ENCODE results near the gene BCL2L14.

Gene BCL2L14

GRCh38 chr12:12048266-12048665 is 22.5 kb upstream of the BCL2L14 start:
- no peak for DNase-seq
- intact Hi-C loops (cut with DNase I) = no loop called here

GRCh38 chr12:12048714-12049113 is 22.0 kb upstream of the BCL2L14 start:
- DNase-seq = peak in 24 of 42 donors; percentile 10 to 72 (median 37)
- intact Hi-C loops (cut with DNase I) = no loop called here

DNA sequence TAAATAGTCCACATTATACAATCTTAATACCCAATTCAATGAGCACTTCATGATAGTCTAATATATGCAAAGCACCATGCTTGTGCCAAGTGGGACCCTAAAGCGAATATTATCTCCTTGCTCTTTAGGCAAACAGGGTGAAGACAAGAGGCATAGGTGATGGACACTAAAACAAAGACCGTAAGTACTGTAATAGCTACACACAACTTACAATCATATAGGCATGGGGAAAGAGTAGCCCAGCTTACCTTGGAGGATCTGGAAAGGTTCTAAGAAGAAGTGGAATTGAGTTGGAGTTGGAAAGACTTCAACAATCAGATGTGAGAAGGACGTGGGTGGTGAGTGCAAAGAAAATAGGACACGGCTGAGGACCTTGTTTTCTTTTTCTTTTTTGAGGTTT is 19.1 kb upstream of the BCL2L14 start:
- DNase-seq = no peak
- intact Hi-C loops (cut with DNase I) = no loop called here

GRCh38 chr12:12054993-12055392 is 15.7 kb upstream of the BCL2L14 start:
- intact Hi-C loops (cut with DNase I) = no loop called here
- DNase-seq = no peak

DNA sequence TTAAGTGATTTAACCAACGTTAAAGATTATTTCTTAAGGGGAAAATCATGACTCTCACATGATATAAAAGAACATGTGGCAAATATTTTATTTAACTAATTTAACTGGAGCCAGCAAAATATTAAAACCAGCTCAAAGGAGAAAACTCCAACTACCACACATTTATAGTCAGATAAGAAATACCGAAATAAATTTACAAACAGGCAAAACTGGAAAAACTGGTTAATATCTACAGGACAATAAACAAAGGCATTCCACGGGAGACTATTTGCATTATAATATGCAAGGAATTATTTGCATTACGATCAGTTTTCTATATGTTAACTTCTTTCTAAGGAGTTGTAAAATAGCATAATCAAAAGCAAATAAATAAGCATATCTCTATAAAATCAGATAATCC is 13.8 kb upstream of the BCL2L14 start:
- no peak for DNase-seq
- intact Hi-C loops (cut with DNase I) = no loop called here

DNA sequence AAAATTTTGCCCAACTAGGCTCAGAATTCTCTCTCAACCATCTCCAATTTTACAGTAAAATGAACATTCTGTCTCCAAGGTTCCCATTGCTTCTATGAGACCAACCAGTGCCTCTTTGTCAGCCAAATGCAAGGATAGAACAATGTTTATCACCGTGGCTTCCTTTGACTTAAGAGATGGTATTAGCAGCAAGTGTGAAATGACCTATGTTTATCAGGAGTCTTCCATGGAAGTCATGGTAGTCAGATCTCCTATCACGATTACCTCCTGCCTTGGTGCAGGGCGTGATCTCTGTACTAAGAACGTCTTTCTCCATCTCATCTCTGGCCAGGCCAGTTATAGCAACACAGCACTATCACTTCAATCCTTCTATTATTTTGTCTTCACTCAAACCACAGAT is 6.1 kb upstream of the BCL2L14 start:
- intact Hi-C loops (cut with DNase I) = no loop called here
- no peak for DNase-seq

DNA sequence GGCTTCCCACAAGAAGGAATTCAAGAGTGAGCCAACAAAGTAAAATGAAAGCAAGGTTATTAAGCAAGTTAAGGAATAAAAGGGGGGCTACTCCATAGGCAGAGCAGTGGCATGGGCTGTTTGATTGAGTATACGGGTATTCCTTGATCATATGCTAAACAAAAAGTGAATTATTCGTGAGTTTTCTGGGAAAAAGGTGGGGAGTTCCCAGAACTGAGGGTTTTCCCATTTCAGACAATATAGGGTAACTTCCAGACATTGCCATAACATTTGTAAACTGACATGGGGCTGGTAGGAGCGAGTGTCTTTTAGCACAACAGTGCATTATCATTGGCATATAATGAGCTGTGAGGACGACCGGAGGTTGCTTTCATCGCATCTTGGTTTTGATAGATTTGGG is 2.0 kb upstream of the BCL2L14 start:
- DNase-seq = no peak
- intact Hi-C loops (cut with DNase I) = no loop called here

DNA sequence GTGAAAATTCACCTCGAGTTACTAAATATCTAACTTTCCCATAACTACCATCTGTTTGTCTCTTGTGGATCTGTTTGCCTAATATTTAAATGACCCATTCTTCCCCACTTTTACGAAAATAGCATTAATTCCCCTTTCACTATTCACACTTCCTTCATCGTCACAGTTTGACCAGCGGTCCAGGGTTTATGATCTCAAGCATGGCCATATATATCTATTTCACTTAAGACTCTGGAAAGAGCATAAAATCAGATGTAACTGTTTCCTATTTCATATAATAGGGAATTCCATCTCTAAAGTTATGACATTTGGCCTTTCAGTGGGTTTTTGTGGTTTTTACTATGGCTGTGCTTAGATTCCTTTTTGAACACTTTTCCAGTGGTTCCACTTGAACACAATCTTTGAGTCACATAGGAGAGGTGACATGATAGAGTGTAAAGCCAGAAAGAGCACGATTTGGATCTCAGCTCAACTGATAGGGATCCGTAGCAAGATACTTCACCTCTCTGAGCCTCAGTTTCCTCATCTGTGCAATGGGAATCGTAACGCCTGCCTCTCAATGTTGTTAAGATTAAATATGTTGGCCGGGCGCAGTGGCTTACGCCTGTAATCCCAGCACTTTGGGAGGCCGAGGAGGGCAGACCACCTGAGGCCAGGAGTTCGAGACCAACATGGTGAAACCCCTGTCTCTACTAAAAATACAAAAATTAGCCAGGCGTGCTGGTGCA is 754 bp upstream of the BCL2L14 start:
- DNase-seq = no peak
- intact Hi-C loops (cut with DNase I) = no loop called here

DNA sequence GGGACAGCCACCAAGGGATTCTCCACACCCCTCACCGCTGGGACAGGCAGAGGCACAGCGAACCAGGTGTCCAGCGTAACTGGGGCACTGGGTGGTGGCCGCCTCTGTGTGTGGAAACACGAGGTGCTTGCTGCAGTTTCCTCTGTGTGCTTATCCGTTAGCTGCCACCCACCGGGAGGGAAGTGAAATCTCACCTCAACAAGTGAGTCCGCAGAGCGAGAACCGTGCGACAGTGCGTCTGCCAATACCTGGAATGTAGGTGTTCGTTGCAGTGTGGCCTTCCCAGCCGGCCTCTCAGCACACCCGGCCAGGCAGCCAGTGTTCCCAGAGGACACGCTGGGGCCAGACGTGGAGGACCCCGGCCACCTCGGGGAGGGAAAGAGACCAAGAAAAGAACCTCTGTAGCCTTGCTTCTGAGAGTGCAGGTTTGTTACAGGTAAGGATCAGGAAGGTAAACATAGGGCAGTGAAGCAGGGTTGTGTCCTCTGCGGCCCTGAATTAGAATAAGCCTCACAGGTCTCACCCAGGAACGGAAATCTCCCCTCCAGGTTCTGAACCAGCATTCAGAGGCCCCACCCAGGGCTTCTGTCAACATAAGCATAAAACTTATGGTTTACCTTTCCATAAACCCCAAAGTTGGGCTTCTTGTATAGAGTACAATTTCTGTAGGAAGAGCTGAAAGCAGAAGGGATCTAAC is 1.5 kb downstream of the BCL2L14 start:
- intact Hi-C loops (cut with DNase I) = no loop called here
- no peak for DNase-seq

DNA sequence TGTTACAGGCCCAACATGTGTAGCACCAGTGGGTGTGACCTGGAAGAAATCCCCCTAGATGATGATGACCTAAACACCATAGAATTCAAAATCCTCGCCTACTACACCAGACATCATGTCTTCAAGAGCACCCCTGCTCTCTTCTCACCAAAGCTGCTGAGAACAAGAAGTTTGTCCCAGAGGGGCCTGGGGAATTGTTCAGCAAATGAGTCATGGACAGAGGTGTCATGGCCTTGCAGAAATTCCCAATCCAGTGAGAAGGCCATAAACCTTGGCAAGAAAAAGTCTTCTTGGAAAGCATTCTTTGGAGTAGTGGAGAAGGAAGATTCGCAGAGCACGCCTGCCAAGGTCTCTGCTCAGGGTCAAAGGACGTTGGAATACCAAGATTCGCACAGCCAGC is 8.6 kb downstream of the BCL2L14 start:
- no peak for DNase-seq
- intact Hi-C loops (cut with DNase I) = no loop called here

- DNase-seq = peak in 15 of 42 donors; percentile 15 to 63 (median 31)
- intact Hi-C loops (cut with DNase I) = loop anchor here (5.0 kb wide), 1 partner anchor 245 kb away; no protein-coding TSS in a partner anchor
Observed at GRCh38 chr12:12081836-12082497, 11.2 kb downstream of the BCL2L14 start.

DNA sequence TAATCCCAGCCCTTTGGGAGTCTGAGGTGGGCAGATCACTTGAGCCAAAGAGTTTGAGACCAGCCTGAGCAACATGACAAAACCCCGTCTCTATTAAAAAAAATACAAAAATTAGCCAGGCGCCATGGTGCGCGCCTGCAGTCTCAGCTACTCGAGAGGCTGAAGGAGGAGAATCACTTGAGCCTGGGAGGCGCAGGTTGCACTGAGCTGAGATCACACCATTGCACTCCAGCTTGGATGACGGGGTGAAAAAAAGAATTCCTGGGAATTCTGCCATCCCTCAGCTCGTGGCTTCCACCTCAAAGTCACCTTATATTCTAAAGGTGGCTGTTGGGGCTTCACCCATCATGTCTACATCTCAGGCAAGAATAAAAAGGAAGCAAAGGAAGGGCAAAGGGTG is 12.9 kb downstream of the BCL2L14 start:
- no peak for DNase-seq
- intact Hi-C loops (cut with DNase I) = loop anchor here (5.0 kb wide), 1 partner anchor 244 kb away; no protein-coding TSS in a partner anchor

DNA sequence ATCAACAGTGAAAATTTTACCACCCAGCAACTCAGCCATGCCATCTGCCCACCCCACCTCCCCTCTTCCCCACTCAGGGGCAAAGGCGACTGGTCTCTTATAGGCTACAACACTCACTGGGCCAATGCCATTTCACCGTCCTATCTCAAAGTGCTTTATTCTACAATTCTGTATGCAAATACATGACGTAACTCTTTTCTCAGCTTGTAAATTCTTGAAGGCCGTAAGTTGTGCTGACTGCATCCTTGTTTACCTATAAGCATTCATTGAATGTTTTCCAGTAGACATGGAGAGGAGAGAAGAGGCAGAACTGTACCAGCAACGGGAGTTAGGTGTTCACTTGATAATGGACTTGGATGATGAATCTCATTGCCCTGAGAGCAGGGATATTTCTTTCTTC is 15.6 kb downstream of the BCL2L14 start:
- intact Hi-C loops (cut with DNase I) = no loop called here
- DNase-seq = no peak

DNA sequence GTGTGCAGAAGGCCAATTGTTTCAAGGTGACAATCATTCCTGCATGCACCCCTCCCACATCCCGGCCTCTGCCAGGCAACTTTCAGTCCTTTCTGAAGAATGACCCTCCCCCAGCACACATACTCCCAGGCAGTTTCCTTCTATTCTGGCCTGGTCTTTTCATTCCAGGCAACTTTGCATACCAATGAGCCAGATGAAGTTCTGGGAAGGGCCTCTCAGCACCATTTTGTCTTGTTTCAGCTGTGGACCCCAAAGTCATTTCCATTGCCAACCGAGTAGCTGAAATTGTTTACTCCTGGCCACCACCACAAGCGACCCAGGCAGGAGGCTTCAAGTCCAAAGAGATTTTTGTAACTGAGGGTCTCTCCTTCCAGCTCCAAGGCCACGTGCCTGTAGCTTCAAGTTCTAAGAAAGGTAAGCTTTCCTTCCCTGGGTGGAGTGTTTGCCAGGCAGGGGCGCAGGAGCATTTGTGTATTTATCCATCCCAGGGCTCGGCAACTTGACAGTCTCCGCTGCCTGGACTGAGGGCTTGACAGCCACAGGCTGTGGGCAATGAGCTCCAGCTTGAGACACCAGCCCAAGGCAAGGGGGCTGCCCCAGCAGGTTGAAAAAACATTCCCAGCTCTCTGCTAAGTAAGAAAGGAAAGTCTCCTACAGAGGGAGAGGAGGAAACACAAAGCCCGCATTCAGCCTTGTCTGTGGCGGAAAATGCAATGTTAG is 16.4 kb downstream of the BCL2L14 start:
- intact Hi-C loops (cut with DNase I) = no loop called here
- no peak for DNase-seq

DNA sequence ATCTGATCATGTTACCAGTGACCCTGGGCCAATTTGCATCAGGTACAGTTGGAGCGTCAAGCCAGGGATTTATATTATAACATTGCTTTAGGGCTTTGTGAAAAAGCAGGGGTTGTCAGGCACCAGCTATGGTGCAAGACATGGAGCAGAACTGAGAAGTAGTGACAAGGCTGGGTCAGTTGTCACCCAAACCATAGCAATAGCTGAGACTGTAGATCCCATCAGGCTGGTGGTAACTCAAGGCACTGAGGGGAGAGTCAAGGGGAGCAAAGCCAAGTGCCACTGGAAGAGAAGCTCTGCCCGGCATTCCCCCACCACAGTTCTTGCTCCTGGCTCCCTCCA is 16.9 kb downstream of the BCL2L14 start:
- no peak for DNase-seq
- intact Hi-C loops (cut with DNase I) = no loop called here

DNA sequence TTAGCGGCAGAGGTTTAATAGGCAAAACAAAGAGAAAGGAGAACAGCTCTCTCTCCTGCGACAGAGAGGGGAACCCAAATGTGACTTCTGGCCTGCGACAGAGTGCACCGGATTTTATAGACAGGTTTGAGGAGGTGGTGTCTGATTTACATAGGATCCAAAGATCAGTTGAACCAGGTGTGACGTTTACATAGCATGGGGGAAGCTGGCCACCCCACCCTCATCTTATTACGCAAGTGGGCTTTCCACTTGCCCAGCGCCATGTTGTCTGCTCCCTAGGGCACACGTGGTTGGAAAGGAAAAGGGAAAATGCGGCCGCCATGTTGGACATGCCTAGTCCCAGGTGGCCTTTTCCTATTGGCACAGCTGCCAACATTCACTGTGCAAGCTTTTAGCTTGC is 17.4 kb downstream of the BCL2L14 start:
- no peak for DNase-seq
- intact Hi-C loops (cut with DNase I) = no loop called here

DNA sequence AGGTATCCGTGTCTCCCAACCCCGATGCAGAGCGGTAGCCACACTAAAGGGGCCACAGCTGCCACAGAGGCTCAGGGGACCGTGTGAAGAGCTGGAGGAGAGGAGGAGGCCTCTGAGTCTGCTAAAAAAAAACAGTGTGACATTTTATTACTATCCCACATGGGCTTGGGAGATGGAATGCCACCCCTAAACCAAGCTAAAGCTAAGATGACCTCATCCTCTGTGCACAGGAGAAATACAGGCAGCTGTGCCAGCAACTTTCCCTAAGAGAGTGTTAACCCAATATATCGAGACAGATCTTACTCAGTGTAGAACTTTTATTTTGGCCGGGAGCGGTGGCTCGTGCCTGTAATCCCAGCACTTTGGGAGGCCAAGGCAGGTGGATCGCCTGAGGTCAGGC is 18.0 kb downstream of the BCL2L14 start:
- DNase-seq = no peak
- intact Hi-C loops (cut with DNase I) = no loop called here

DNA sequence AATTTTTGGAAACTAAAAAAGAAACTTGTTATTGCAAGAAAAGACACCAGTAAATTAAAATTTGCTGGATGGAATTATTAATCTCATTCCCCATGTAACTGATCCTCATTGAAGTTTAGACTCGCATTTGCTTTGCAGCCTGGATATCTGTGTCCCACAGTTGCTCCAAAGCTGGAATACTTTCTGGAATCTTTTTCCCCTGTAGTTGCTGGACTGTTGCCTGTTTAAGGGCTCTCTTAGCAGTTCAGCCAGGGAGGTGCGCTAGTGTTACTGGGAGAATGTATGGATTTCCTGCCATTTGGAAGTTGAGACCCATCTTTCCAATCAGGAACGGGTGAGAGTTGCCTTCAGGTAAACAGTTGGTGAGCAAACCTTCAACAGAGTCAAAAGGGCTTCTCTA is 20.3 kb downstream of the BCL2L14 start:
- intact Hi-C loops (cut with DNase I) = no loop called here
- peak in 1 of 42 donors; percentile 20 for DNase-seq

GRCh38 chr12:12091977-12092663 is 21.4 kb downstream of the BCL2L14 start:
- DNase-seq = peak in 1 of 42 donors; percentile 31
- intact Hi-C loops (cut with DNase I) = no loop called here
